Measurements from ENCODE around the gene PERM1. TPM values are rescaled to one million over a fixed set of nuclear protein-coding genes. Genes with fewer than 3 reads are reported as not detected.

Gene PERM1
- total RNA-seq, 4 donors from 2014 or later, result 0.35 TPM; not detected in 3

- Histone ChIP-seq H3K27ac (no peak overlapping the region), H3K9me3 (no peaks in the 10 kb centered on the region), H3K4me1 (peaks cover 0 to 9% (median 4%) of the 10 kb centered on the region in 4 donors), H3K27me3 (peaks cover 0 to 10% of the 10 kb centered on the region in 2 donors), H3K4me3 (peak overlapping the region in 3 of 4 donors; percentile 32 to 38 (median 37)), H3K36me3 (no peaks in the 10 kb centered on the region)
- DNase-seq, result peak in 2 of 3 donors; percentile 72 to 85
- TF ChIP-seq POLR2A (IDR thresholded peaks at IDR 0.05), result no peak
- peak; percentile 26 to 80 (median 65) for TF ChIP-seq CTCF (IDR thresholded peaks at IDR 0.05)
These were observed 5.8 kb downstream of the PERM1 start for GRCh38 chr1:975896-976683.

- no peak overlapping the region for H3K4me3 ChIP-seq
- no peak for DNase-seq
- no peak overlapping the region for H3K27ac ChIP-seq
- H3K27me3 ChIP-seq, result peaks cover 0 to 16% of the 10 kb centered on the region in 2 donors
- no peaks in the 10 kb centered on the region for H3K36me3 ChIP-seq
- no peak for TF ChIP-seq CTCF (IDR thresholded peaks at IDR 0.05)
- no peak for TF ChIP-seq POLR2A (IDR thresholded peaks at IDR 0.05)
- H3K4me1 ChIP-seq, result peaks cover 0 to 9% (median 4%) of the 10 kb centered on the region in 4 donors
- no peaks in the 10 kb centered on the region for H3K9me3 ChIP-seq
These were observed 6.5 kb downstream of the PERM1 start for GRCh38 chr1:975365-975764.

- no peak overlapping the region for H3K27ac ChIP-seq
- no peaks in the 10 kb centered on the region for H3K36me3 ChIP-seq
- no peak for DNase-seq
- TF ChIP-seq POLR2A (IDR thresholded peaks at IDR 0.05) (no peak), CTCF (IDR thresholded peaks at IDR 0.05) (no peak)
- H3K9me3 ChIP-seq, result no peaks in the 10 kb centered on the region
- H3K4me1 ChIP-seq, result peaks cover 0 to 9% (median 4%) of the 10 kb centered on the region in 4 donors
- no peak overlapping the region for H3K4me3 ChIP-seq
- peaks cover 0 to 16% of the 10 kb centered on the region in 2 donors for H3K27me3 ChIP-seq
These were observed 7.1 kb downstream of the PERM1 start for GRCh38 chr1:974687-975328.

GRCh38 chr1:974293-974640 is 7.6 kb downstream of the PERM1 start:
- Histone ChIP-seq H3K4me1 (peaks cover 0 to 9% (median 4%) of the 10 kb centered on the region in 4 donors), H3K36me3 (no peaks in the 10 kb centered on the region), H3K27ac (no peak overlapping the region), H3K9me3 (no peaks in the 10 kb centered on the region), H3K4me3 (no peak overlapping the region), H3K27me3 (peaks cover 0 to 16% of the 10 kb centered on the region in 2 donors)
- TF ChIP-seq CTCF (IDR thresholded peaks at IDR 0.05) (no peak), POLR2A (IDR thresholded peaks at IDR 0.05) (no peak)
- DNase-seq, result no peak

GRCh38 chr1:973459-974292 is 8.2 kb downstream of the PERM1 start:
- TF ChIP-seq CTCF (IDR thresholded peaks at IDR 0.05) (no peak), POLR2A (IDR thresholded peaks at IDR 0.05) (no peak)
- H3K9me3 ChIP-seq, result no peaks in the 10 kb centered on the region
- H3K4me1 ChIP-seq, result peaks cover 0 to 9% (median 4%) of the 10 kb centered on the region in 4 donors
- H3K27ac ChIP-seq, result no peak overlapping the region
- no peak for DNase-seq
- H3K36me3 ChIP-seq, result no peaks in the 10 kb centered on the region
- peaks cover 0 to 16% of the 10 kb centered on the region in 2 donors for H3K27me3 ChIP-seq
- H3K4me3 ChIP-seq, result no peak overlapping the region

Measured in Peyer's patch (tissue), 4 donors.